LNCAP (cell line): ENCODE results near the gene GALNTL6.

Experiments used
- TF ChIP-seq, protein P1 (sequence below): fragments of 450-650 bp; IDR thresholded peaks from 2 replicates; pipeline ENCODE4 v1.5.1; 2017; ENCODE audit warnings: mild to moderate bottlenecking

GALNTL6 gene

DNA sequence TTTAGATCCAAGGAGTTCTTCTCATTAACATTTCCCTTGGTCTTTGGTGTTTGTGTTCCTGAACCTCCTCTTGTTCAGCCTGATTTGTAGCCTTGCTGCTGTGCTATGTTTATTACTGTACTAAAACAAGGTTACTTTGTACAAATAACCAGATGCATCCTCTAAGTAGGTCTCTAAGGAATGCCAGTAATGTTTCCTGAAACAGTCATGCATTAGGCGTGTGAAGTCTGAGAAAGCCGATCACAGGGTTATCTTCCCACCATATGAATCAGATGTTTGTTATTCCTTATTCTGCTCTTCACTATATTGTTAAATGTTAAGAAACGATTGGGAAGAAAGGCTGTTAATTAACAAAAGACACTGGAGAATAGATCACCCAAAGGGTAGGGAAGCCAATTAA, 66.9 kb downstream of the GALNTL6 start:
- TF ChIP-seq, protein P1, sequence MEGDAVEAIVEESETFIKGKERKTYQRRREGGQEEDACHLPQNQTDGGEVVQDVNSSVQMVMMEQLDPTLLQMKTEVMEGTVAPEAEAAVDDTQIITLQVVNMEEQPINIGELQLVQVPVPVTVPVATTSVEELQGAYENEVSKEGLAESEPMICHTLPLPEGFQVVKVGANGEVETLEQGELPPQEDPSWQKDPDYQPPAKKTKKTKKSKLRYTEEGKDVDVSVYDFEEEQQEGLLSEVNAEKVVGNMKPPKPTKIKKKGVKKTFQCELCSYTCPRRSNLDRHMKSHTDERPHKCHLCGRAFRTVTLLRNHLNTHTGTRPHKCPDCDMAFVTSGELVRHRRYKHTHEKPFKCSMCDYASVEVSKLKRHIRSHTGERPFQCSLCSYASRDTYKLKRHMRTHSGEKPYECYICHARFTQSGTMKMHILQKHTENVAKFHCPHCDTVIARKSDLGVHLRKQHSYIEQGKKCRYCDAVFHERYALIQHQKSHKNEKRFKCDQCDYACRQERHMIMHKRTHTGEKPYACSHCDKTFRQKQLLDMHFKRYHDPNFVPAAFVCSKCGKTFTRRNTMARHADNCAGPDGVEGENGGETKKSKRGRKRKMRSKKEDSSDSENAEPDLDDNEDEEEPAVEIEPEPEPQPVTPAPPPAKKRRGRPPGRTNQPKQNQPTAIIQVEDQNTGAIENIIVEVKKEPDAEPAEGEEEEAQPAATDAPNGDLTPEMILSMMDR = no peak

DNA sequence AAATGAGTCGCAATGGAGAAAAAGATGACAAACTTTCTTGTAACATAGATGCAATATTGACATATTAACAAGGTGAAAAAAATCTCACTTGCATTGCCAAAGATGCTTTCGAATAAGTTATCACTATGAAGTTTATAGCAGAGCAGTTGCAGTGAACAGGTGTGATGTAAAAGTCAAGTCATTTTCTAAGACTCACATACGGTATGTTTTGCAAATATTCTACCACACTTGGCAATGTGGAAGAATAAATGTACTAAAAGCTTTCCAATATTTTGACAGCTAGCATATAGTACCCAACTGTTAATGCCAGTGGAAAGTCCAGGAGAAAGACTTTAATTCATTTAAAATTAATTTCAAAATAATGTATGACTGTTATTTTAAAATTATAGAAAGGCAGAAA, 76.5 kb downstream of the GALNTL6 start:
- TF ChIP-seq, protein P1 = no peak

DNA sequence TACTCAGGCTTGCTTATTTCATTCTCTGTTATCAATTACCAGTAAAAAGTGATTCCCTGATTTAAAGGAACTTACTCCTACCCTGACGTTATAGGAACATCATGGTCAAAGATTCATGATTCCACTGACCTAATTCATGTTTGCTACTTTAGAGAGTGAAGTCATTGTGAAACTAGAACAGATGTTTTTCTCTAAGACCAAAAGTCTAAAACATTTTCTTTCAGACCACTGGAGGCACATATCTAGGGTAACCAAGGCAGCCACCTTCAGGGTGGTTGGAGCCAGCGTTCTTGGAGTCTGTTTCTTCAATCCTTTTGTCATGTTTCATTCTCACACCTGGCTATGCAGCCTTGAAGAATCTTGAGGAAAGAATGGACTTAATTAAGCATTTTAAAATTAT, 77.8 kb downstream of the GALNTL6 start:
- TF ChIP-seq, protein P1 = no peak

DNA sequence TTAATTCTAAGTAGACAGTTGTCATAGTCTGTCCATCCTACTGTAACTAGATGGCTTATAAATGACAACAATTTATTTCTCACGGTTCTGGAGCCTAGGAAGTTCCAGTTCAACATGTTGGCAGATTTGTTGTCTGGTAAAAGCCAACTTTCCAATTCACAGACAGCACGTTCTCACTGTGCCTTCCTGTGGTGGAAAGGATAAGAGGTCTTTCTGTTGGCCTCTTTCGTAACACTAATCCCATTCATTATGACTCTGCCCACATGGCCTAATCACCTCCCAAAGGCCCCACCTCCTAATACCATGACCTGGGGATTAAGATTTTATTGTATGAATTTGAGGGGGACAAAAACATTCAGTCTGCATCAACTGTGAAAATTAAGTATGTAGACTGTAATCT, 83.2 kb downstream of the GALNTL6 start:
- TF ChIP-seq, protein P1 = no peak

DNA sequence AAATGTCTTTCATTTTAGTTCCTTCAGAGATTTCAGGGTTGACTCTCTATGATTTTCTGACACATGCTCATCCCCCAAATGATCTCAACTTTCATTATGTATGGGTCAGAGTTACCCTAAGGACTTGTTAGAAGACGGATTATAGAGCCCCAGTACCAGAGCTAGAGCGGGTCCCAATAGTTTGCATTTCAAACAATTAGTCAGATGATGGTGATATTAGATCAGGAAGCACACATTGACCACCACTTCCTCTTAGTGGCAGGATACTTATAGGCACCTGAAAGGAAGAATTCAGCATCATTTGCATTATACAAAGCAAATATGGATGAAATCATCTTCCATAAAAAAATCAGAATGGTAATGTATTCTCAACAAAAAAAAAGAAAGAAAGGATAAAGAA, 106.1 kb downstream of the GALNTL6 start:
- TF ChIP-seq, protein P1 = no peak

DNA sequence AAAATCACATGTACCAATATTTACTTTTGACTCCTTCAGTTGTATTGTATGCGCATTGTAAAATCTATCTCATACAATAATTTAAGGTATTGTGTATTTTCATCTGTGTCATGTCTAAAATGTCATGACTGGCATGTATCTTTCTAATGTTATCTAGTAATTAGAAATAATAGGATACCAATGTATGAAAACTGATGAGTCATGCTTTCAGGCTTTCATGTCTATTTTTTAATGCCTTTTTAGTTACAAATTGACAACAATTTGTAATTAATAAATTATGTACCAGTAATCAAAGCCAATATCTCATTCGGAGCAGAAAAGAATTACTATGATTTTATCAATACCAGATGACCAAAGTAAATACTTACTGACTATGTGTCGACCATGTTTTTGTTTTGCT, 107.7 kb downstream of the GALNTL6 start:
- TF ChIP-seq, protein P1 = no peak

DNA sequence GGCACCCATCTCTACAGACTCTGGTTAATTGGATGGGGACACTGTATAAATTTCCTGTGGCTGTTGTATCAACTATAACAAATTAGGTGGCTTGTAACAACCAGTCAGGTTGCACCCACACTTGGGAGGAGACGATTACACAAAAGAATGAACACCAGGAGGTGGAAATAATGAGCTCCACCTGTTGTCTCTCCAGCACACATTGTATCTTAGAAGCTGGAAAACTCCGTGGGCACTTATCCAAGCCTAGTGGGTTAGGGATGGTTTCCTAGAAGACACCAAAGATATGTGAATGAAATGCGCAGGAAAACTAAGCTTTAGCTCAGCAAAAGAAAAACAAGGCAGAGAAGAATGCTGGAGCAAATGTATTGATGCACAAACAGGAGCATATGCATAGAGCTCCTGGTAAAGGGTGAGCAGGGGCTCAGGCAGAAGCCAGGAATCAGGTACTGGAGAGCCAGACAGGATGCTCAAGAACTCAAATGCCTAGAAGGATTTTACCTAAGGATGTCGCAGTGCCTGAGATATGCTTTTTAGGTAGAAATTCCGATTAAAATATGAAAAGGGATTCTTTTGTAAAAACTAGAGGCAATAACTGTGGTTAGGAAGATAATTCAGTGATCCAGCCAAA, 111.7 kb downstream of the GALNTL6 start:
- TF ChIP-seq, protein P1 = no peak

DNA sequence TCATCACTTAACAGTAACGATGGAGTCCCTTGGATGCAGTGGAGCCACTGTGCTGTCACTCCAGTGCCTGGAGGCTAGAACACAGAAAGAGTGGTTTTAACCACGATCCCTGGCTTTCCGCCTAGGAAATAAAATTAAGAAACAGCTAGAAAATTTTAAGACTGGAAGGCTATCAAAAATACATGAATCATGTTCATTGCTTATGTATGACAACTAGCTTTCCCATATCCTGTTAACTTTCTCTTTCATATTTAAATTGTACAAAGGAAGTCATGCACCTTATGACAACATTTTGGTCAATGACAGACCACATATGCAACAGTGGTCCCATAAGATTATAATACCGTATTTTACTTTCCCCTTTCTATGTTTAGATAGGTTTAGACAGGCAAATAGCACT, 115.1 kb downstream of the GALNTL6 start:
- TF ChIP-seq, protein P1 = no peak
